Neuronal stem cell (in vitro differentiated cells): ENCODE results near the gene CEP192.

ENCODE experiments used
- DNase-seq: peaks from one replicate; pipeline ENCODE4 v3.0.0-alpha.2; 2013; ENCODE audit warnings: low spot score
- H2AFZ ChIP-seq: one replicate; pipeline ENCODE4 v1.6.1; 2013; ENCODE audit warnings: mild to moderate bottlenecking, low read length, inconsistent platforms
- H2AK5ac ChIP-seq: 2 replicates; pipeline ENCODE4 v1.6.1; 2013; ENCODE audit warnings: low read depth, mild to moderate bottlenecking, inconsistent platforms, low read length, moderate library complexity, mixed read lengths
- H2BK120ac ChIP-seq: 2 replicates; pipeline ENCODE4 v1.6.1; 2013; ENCODE audit warnings: low read depth, mild to moderate bottlenecking, inconsistent platforms, low read length, moderate library complexity, mixed read lengths
- H2BK12ac ChIP-seq: one replicate; pipeline ENCODE4 v1.6.1; 2013; ENCODE audit warnings: low read length, inconsistent platforms
- H2BK15ac ChIP-seq: 2 replicates; pipeline ENCODE4 v1.6.1; 2013; ENCODE audit warnings: mild to moderate bottlenecking, low read length, inconsistent platforms, mixed read lengths
- H2BK5ac ChIP-seq: one replicate; pipeline ENCODE4 v1.6.1; 2013; ENCODE audit warnings: inconsistent platforms, mild to moderate bottlenecking, low read length, moderate library complexity
- H3K14ac ChIP-seq: one replicate; pipeline ENCODE4 v1.6.1; 2013; ENCODE audit warnings: low read length, inconsistent platforms
- H3K18ac ChIP-seq: 2 replicates; pipeline ENCODE4 v1.6.1; 2013; ENCODE audit warnings: low read length, inconsistent platforms
- H3K23ac ChIP-seq: 2 replicates; pipeline ENCODE4 v1.6.1; 2013; ENCODE audit warnings: low read depth, mild to moderate bottlenecking, mixed read lengths, low read length, inconsistent platforms; ENCODE audit not compliant: poor library complexity
- H3K27ac ChIP-seq: replicated peaks from 3 replicates; pipeline ENCODE4 v1.5.1; 2013; ENCODE audit warnings: low read length, inconsistent platforms
- H3K27me3 ChIP-seq, 3 experiments: 2 replicates each; pipeline ENCODE4 v1.6.1; 2013; ENCODE audit warnings: low read length in 3 of 3, mild to moderate bottlenecking in 2 of 3, inconsistent platforms in 1 of 3, low read depth in 1 of 3, mixed read lengths in 1 of 3, moderate library complexity in 1 of 3; ENCODE audit not compliant: control insufficient read depth in 3 of 3, insufficient read depth in 3 of 3
- H3K36me3 ChIP-seq, 2 donors: replicated peaks in 1 of 2; 2 replicates each; pipeline ENCODE4 v1.6.1; 2013; ENCODE audit warnings: low read length in 2 of 2; ENCODE audit not compliant: control insufficient read depth in 2 of 2, insufficient read depth in 2 of 2
- H3K4ac ChIP-seq: 2 replicates; pipeline ENCODE4 v1.6.1; 2013; ENCODE audit warnings: inconsistent platforms, mild to moderate bottlenecking, low read length, moderate library complexity
- H3K4me1 ChIP-seq, 2 donors: 1 replicate in 1 of 2; 2 replicates in 1 of 2; pipeline ENCODE4 v1.6.1; 2013; ENCODE audit warnings: low read length in 2 of 2, low read depth in 1 of 2; ENCODE audit not compliant: control insufficient read depth in 2 of 2, insufficient read depth in 1 of 2
- H3K4me2 ChIP-seq: one replicate; pipeline ENCODE4 v1.6.1; 2013; ENCODE audit warnings: mild to moderate bottlenecking, low read length, inconsistent platforms; ENCODE audit not compliant: insufficient read depth, poor library complexity, severe bottlenecking
- H3K4me3 ChIP-seq, 2 donors: 2 replicates each; pipeline ENCODE4 v1.5.1; 2013; ENCODE audit warnings: low read length in 2 of 2, mild to moderate bottlenecking in 2 of 2, inconsistent platforms in 1 of 2, moderate library complexity in 1 of 2
- H3K79me1 ChIP-seq: one replicate; pipeline ENCODE4 v1.6.1; 2013; ENCODE audit warnings: low read depth, mild to moderate bottlenecking, inconsistent platforms, low read length, moderate library complexity
- H3K9ac ChIP-seq: one replicate; pipeline ENCODE4 v1.6.1; 2013; ENCODE audit warnings: mild to moderate bottlenecking, low read depth, low read length, inconsistent platforms; ENCODE audit not compliant: poor library complexity
- H3K9me3 ChIP-seq, 2 donors: replicated peaks in 1 of 2; 2 replicates each; pipeline versions ENCODE3 to v1.6.1; 2013; ENCODE audit warnings: low read length in 2 of 2, mild to moderate bottlenecking in 2 of 2, inconsistent platforms in 1 of 2, low read depth in 1 of 2, mixed read lengths in 1 of 2, moderate library complexity in 1 of 2; ENCODE audit not compliant: control insufficient read depth in 2 of 2, insufficient read depth in 1 of 2
- H4K8ac ChIP-seq: one replicate; pipeline ENCODE4 v1.6.1; 2013; ENCODE audit warnings: low read depth, mild to moderate bottlenecking, inconsistent platforms, low read length, moderate library complexity
- H4K91ac ChIP-seq: one replicate; pipeline ENCODE4 v1.6.1; 2013; ENCODE audit warnings: low read length, low read depth, mild to moderate bottlenecking, inconsistent platforms; ENCODE audit not compliant: poor library complexity
- WGBS, 2 donors: extraction: QIAGEN DNeasy Blood & Tissue Kit; methylation state at CpG; one replicate each; pipeline ENCODE4 v1.1.7; 2013; ENCODE audit warnings: missing lambda C conversion rate in 2 of 2, mixed read lengths in 1 of 2; ENCODE audit not compliant: insufficient read length in 2 of 2, insufficient replicate concordance in 1 of 2; ENCODE audit errors: extremely low coverage in 2 of 2; 5-methylcytosine and 5-hydroxymethylcytosine counted together

Gene CEP192

DNA sequence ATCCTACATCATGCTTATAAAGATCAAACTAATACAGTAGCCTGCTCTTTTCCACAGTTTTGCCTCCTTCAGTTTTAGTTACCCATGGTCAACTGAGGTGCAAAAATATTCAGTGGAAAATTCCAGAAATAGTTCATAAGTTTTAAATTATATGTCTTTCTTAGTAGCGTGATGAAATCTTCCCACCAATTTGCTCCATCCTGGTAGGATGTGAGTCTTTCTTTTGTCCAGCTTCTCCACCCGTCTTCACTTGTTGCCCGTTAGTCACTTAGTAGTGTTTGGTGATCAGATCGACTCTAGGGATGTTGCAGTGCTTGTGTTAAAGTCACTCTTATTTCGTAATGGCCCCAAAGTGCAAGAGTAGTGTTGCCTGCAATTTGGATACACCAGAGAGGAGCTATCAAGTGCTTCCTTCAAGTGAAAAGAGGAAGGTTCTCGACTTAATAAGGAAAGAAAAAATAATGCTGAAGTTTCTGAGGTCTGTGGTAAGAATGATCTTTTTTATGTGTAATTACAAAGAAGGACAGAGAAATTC lies 57.0 kb downstream of the CEP192 start:
- H3K9ac ChIP-seq, result no peak overlapping the region
- H3K14ac ChIP-seq, result no peak overlapping the region
- H3K4me2 ChIP-seq, result no peak overlapping the region
- no peak overlapping the region for H2AK5ac ChIP-seq
- no peak overlapping the region for H3K27ac ChIP-seq
- no peak overlapping the region for H4K8ac ChIP-seq
- H3K4ac ChIP-seq, result no peak overlapping the region
- no peak overlapping the region for H2BK15ac ChIP-seq
- H3K4me3 ChIP-seq, result no peak overlapping the region
- no peaks in the 10 kb centered on the region for H3K4me1 ChIP-seq
- no peak overlapping the region for H2BK5ac ChIP-seq
- peaks cover 14 to 93% of the 10 kb centered on the region in 2 donors for H3K36me3 ChIP-seq
- H4K91ac ChIP-seq, result no peak overlapping the region
- H3K23ac ChIP-seq, result no peak overlapping the region
- peaks cover 0 to 2% of the 10 kb centered on the region in 2 donors for H3K9me3 ChIP-seq
- H2BK12ac ChIP-seq, result no peak overlapping the region
- no peak overlapping the region for H2BK120ac ChIP-seq
- H3K79me1 ChIP-seq, result no peaks in the 10 kb centered on the region
- no peak overlapping the region for H3K18ac ChIP-seq
- WGBS, 2 donors, result no CpG with 5 or more reads among the region's 6 CpGs
- no peak for DNase-seq
- no peak overlapping the region for H2AFZ ChIP-seq
- no peaks in the 10 kb centered on the region for H3K27me3 ChIP-seq

DNA sequence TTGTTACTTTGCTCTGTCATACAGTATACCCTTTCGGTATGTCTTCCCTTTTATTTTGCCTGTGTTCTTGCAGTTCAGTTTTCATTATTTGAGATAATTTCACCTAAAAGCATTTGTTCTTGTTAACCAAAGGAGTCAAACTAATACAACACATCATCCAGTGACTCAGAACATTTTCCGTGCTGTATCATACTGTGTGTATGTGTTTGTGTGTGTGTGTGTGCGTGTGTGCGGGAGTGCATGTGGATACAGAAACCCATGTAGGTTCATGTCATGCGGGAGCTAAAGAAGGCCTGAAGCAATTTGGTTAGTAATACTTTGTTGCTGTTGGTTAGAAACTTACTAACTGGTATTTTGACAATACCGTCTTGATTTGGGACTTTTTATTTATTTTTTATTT lies 60.0 kb downstream of the CEP192 start:
- no peaks in the 10 kb centered on the region for H3K9me3 ChIP-seq
- peaks cover 25 to 92% of the 10 kb centered on the region in 2 donors for H3K36me3 ChIP-seq
- H3K4me3 ChIP-seq, result no peak overlapping the region
- no peak overlapping the region for H3K23ac ChIP-seq
- no peak overlapping the region for H3K9ac ChIP-seq
- H3K14ac ChIP-seq, result no peak overlapping the region
- no CpG with 5 or more reads among the region's 6 CpGs for WGBS, 2 donors
- no peak overlapping the region for H2BK120ac ChIP-seq
- no peak overlapping the region for H3K18ac ChIP-seq
- no peak overlapping the region for H2BK12ac ChIP-seq
- no peak overlapping the region for H3K27ac ChIP-seq
- DNase-seq, result no peak
- H3K4me2 ChIP-seq, result no peak overlapping the region
- H4K91ac ChIP-seq, result no peak overlapping the region
- no peaks in the 10 kb centered on the region for H3K27me3 ChIP-seq
- no peaks in the 10 kb centered on the region for H3K79me1 ChIP-seq
- no peak overlapping the region for H2AFZ ChIP-seq
- H2BK5ac ChIP-seq, result no peak overlapping the region
- H2BK15ac ChIP-seq, result no peak overlapping the region
- H2AK5ac ChIP-seq, result no peak overlapping the region
- H4K8ac ChIP-seq, result no peak overlapping the region
- no peak overlapping the region for H3K4ac ChIP-seq
- no peaks in the 10 kb centered on the region for H3K4me1 ChIP-seq

DNA sequence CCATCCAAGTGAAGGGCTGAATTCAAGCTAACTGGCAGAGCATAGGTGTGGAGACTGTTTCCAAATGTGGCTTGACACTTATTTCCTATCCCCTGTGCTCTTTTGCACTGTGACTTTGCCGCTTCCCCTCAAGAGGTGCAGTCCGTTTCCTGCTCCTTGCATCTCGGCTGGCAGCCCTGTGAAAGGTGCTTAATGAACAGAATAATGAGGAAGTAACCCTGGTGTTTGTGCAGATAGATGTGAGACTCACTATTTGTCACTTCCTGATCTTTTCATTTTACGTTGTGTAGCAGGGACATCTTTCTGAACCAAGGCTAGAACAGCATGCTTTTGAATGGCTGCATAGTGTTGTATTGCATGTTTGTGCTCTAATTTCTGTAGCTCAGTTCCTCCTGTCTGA lies 60.8 kb downstream of the CEP192 start:
- Histone ChIP-seq H3K18ac (no peak overlapping the region), H3K4me1 (no peaks in the 10 kb centered on the region), H3K4me2 (no peak overlapping the region), H2AFZ (no peak overlapping the region), H4K91ac (no peak overlapping the region), H3K23ac (no peak overlapping the region), H3K14ac (no peak overlapping the region), H2BK12ac (no peak overlapping the region), H3K4me3 (no peak overlapping the region), H4K8ac (no peak overlapping the region), H3K9me3 (no peaks in the 10 kb centered on the region), H2BK120ac (no peak overlapping the region), H3K4ac (no peak overlapping the region), H3K79me1 (no peaks in the 10 kb centered on the region), H3K27ac (no peak overlapping the region), H3K36me3 (peaks cover 30 to 95% of the 10 kb centered on the region in 2 donors), H2AK5ac (no peak overlapping the region), H3K27me3 (no peaks in the 10 kb centered on the region), H3K9ac (no peak overlapping the region), H2BK15ac (no peak overlapping the region), H2BK5ac (no peak overlapping the region)
- no peak for DNase-seq
- no CpG with 5 or more reads among the region's 4 CpGs for WGBS, 2 donors

DNA sequence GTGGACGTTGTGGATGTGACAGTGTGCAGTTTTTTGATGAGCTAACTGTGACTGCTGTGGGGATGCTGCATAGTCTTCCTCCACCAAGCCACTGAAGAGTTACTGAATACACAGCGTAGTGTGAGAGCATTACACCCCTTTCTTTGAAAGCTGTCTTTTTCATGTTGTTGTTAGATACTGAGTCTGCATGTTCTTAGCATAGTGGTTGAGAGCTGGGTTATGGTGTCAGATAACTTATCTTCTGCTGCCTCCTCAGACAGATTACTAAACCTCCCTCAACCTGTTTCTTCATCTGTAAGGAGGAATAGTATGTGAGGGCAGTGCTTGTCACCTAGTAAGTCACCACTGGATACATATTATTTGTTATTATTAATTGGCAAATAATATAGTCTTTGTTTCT lies 63.2 kb downstream of the CEP192 start:
- Histone ChIP-seq H2BK120ac (no peak overlapping the region), H3K23ac (no peak overlapping the region), H2BK12ac (no peak overlapping the region), H3K18ac (no peak overlapping the region), H2BK15ac (no peak overlapping the region), H2AK5ac (no peak overlapping the region), H3K4me3 (no peak overlapping the region), H3K4me2 (no peak overlapping the region), H3K27me3 (no peaks in the 10 kb centered on the region), H3K27ac (no peak overlapping the region), H2BK5ac (no peak overlapping the region), H3K79me1 (no peaks in the 10 kb centered on the region), H4K8ac (no peak overlapping the region), H2AFZ (no peak overlapping the region), H3K4me1 (peaks cover 0 to 4% of the 10 kb centered on the region in 2 donors), H3K36me3 (peaks cover 31 to 95% of the 10 kb centered on the region in 2 donors), H3K9ac (no peak overlapping the region), H3K4ac (no peak overlapping the region), H3K14ac (no peak overlapping the region), H4K91ac (no peak overlapping the region), H3K9me3 (no peaks in the 10 kb centered on the region)
- no CpG with 5 or more reads among the region's 2 CpGs for WGBS, 2 donors
- DNase-seq, result no peak
